Measurements from ENCODE around the gene ZCCHC24.

GRCh38 chr10:79470096-79470495 is 24.7 kb upstream of the ZCCHC24 start:
- no peak for TF ChIP-seq YY1 (IDR thresholded peaks at IDR 0.05; ENCODE audit: insufficient read depth, insufficient read length)
- no peak for TF ChIP-seq SUZ12 (IDR thresholded peaks at IDR 0.05; ENCODE audit: extremely low read depth, insufficient read depth, insufficient read length)
- TF ChIP-seq ZNF274 (IDR thresholded peaks at IDR 0.05; ENCODE audit: low read depth, low read length) = no peak

Data from NT2/D1 (cell line).